Mucosa of descending colon (tissue), 3 donors: ENCODE measurements around the gene AATK. TPM values are rescaled to one million over a fixed set of nuclear protein-coding genes. Genes with fewer than 3 reads are reported as not detected.
A peak's percentile ranks its signal among the peaks of the same experiment; 100 is the strongest.

Experiments
- ATAC-seq: fragments of 200-7000 bp; cut with Tn5 transposase; one replicate; pipeline ENCODE4 v1.9.1; 2020; ENCODE audit warnings: mild to moderate bottlenecking, moderate library complexity
- DNase-seq, 3 donors: peaks; one replicate each; pipeline ENCODE4 v3.0.0-alpha.2; 2020
- H3K36me3 ChIP-seq: fragments of 200-600 bp; one replicate; pipeline ENCODE4 v1.8.0; 2021; ENCODE audit warnings: low read depth, mild to moderate bottlenecking
- H3K4me1 ChIP-seq: fragments of 200-600 bp; one replicate; pipeline ENCODE4 v1.8.0; 2021; ENCODE audit warnings: low read depth, mild to moderate bottlenecking
- H3K4me3 ChIP-seq: fragments of 200-600 bp; one replicate; pipeline ENCODE4 v1.8.0; 2021; ENCODE audit warnings: mild to moderate bottlenecking
- H3K9me3 ChIP-seq: fragments of 200-600 bp; one replicate; pipeline ENCODE4 v1.8.0; 2021; ENCODE audit warnings: mild to moderate bottlenecking
- intact Hi-C, 2 donors: fragments of 100-400 bp; cut with DNase I in 1 of 2; cut with micrococcal nuclease in 1 of 2; formaldehyde crosslinking; loops; one replicate each; pipeline versions ENCODE4 v1.11.0 to v1.11.1; 2022; cut with DNase I, micrococcal nuclease
- total RNA-seq, 3 donors: library from RNA; stranded (reverse); fragmentation: NEBNext Ultra II Directional in 2 of 3; extraction: Animal tissue kit (Norgen Biotek cat#: 25700) in 2 of 3; gene quantifications; one replicate each; pipeline versions ENCODE4 v1.2.1 to v1.2.4, GENCODE V29; 2021 to 2023
- TF ChIP-seq, protein P1 (sequence below): fragments of 200-600 bp; IDR thresholded peaks from one replicate; pipeline ENCODE4 v1.8.0; 2022; ENCODE audit warnings: antibody characterized with exemption, mild to moderate bottlenecking
- donor health status: DM: no; HTN: no; CAD: no; lungs with moderate emphysema.
- donor health status: DM: no; HTN: no; CAD: no.
- donor health status: DM: no; HTN: yes; CAD: no.

AATK gene
- total RNA-seq, 3 donors from 2014 or later, result 9.9 to 23.8 (median 15.6) TPM

DNA sequence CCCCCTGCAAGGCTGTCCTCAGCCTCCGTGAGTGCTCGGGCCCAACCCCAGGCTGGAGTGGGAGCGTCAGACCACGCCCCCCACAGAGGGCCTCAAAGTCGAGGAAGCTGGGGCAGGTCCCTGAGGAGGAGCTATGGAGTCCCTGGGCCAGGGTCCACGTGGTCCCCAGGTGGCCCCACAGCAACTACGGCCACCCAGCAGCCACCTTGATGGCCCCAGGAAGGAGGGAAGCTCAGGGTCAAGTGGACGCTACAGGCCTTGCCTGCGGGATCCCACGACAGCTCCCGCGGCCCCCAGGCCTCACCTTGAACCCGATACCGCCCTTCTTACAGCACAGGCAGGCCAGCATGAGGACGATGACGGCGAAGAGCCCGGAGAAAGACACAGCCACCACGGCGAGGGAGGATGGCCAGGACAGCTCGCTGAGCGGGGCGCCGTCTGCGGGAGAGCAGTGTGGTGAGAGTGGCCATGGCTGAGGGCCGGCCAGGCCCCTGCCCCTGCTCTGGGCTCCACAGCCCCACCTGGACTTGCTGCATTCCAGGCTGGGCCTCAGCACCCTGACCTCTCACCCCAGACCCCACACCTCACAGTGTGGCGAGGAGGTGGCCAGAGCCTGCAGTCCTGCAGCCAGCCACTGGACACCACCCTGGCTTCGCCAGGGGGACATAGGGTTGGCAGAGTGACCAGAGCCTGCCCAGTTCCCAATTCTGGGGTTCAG, 31.8 kb downstream of the AATK start:
- intact Hi-C loops, result no loop called here
- H3K4me3 ChIP-seq, result no peak overlapping the region
- TF ChIP-seq, protein P1, sequence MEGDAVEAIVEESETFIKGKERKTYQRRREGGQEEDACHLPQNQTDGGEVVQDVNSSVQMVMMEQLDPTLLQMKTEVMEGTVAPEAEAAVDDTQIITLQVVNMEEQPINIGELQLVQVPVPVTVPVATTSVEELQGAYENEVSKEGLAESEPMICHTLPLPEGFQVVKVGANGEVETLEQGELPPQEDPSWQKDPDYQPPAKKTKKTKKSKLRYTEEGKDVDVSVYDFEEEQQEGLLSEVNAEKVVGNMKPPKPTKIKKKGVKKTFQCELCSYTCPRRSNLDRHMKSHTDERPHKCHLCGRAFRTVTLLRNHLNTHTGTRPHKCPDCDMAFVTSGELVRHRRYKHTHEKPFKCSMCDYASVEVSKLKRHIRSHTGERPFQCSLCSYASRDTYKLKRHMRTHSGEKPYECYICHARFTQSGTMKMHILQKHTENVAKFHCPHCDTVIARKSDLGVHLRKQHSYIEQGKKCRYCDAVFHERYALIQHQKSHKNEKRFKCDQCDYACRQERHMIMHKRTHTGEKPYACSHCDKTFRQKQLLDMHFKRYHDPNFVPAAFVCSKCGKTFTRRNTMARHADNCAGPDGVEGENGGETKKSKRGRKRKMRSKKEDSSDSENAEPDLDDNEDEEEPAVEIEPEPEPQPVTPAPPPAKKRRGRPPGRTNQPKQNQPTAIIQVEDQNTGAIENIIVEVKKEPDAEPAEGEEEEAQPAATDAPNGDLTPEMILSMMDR, result no peak
- ATAC-seq (no peak), DNase-seq (no peak)
- H3K4me1 ChIP-seq, result peaks cover 7% of the 10 kb centered on the region
- no peaks in the 10 kb centered on the region for H3K9me3 ChIP-seq
- no peaks in the 10 kb centered on the region for H3K36me3 ChIP-seq

DNA sequence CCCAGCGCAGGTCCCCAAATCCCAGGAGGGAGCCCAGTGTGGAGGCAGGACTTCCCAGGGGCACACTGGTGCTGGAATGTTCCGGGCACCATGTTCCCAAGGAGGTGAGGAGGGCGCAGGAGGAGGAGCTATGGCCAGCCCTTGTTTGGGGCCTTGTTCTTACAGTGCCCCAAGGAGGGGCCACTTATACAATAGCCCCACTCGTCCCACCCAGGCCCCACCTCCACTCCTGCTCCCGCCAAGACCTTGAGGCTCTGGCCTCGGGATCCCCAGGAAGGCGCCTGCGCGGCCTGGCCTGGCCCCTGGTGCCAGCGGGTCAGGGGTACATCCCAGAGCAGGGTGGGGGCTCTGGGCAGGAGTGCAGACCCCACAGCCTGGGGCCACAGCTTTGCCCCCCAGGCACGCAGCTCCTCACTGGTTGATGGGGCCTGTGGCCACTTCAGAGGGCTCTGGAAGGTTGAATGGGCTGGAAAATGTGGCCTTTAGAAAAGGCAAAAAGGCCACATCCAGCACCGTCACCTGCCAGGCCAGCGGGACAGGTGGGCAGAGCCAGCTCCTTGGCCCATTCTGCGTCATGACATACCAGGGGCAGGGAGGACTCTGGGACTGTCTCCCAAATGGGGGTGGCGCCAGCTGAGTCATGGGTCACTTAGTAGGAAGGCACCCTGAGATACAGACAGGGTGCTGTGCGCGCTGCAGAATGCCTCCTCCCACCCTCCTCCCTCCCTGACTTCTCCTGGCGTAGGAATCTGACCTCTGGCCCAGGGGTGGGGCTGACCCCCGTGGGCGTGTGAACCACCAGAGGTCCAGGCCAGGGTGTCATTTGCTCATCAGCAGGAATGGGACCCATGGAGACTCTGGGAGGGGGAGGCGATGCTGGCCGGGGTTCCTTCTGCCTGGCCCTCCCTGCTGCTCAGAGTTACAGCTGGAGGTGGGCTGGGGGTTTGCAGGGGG, 33.0 kb downstream of the AATK start:
- ATAC-seq (no peak), DNase-seq (no peak)
- H3K4me3 ChIP-seq, result no peak overlapping the region
- intact Hi-C loops, result no loop called here
- TF ChIP-seq, protein P1, result no peak
- H3K4me1 ChIP-seq, result peaks cover 7% of the 10 kb centered on the region
- no peaks in the 10 kb centered on the region for H3K36me3 ChIP-seq
- H3K9me3 ChIP-seq, result no peaks in the 10 kb centered on the region

DNA sequence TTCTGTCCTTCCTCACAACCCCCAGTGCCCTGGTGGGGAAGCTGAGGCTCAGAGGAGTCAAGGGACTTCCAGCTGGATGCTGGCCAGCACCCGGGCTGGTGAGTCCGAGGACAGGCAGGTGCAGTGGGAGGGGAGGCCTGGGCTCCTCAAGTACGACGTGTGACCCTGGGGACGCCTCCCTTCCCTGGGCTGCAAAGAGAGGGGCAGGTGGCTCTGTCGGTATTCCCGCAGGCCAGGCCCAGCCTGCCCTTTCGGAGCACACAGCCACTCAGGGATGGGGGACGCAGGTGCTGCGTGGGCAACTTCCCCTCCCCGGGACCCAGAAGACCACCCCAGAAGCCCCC, 33.9 kb downstream of the AATK start:
- intact Hi-C loops, result no loop called here
- TF ChIP-seq, protein P1, result no peak
- peak; percentile 28 for ATAC-seq
- no peak for DNase-seq
- Histone ChIP-seq H3K4me3 (no peak overlapping the region), H3K36me3 (no peaks in the 10 kb centered on the region), H3K9me3 (no peaks in the 10 kb centered on the region), H3K4me1 (peaks cover 7% of the 10 kb centered on the region)

DNA sequence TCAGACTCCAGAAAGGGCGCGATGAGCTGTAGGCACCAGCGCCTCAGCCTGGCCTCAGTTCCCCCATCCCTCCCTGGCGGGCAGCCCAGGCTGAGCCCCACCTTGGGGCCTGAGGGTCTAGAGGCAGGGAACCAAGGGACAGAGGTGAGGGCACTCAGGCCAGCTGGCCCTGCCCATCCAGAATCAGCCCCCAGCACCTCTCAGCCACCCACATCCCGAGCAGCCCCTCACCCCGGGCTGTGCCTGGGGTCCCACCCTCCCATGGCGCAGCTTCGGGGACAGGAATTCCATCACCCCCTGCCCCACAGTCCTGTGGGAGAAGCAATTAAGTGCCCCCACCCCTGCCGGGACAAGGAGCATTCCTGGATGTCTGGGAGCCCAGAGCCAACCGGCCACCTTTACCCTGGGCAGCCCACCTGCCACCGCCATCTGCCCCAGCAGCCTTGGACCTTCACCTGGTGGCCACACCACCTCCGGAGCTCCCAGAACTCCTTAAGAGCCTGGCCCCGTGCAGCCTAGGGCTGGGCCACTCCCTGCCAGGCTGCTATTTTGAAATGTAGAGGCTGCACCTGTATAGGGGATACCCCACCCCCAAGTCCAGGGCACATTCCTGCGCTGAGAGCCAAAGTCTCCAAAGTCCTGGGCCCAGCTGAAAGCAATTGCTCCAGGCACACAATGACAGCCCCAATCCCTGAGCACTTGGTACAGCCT, 34.4 kb downstream of the AATK start:
- Histone ChIP-seq H3K9me3 (no peaks in the 10 kb centered on the region), H3K4me1 (peaks cover 7% of the 10 kb centered on the region), H3K4me3 (no peak overlapping the region), H3K36me3 (no peaks in the 10 kb centered on the region)
- peak; percentile 84 for ATAC-seq
- peak; percentile 66 to 81 (median 81) for DNase-seq
- TF ChIP-seq, protein P1, result no peak
- intact Hi-C loops, result no loop called here
